WTC11 (cell line): ENCODE results near the gene TRIM46. TPM values are rescaled to one million over a fixed set of nuclear protein-coding genes. Genes with fewer than 3 reads are reported as not detected.
"Not testable (repeated sequence)": the region's sequence is repeated elsewhere in the genome, so short reads cannot be mapped to it uniquely, and the experiment has no call there.

Experiments
- ATAC-seq: fragments of 200-7000 bp; cut with Tn5 transposase; 2 replicates; pipeline ENCODE4 v1.10.0; 2021; ENCODE audit warnings: mild to moderate bottlenecking, moderate library complexity
- CTCF ChIA-PET: fragments of 300-600 bp; sonication (Branson Sonifier 250); formaldehyde crosslinking; loops from one replicate; lab custom pipeline; 2021; ENCODE audit warnings: antibody characterized with exemption; lab: Charles Lee
- POLR2A ChIA-PET: fragments of 350-600 bp; sonication (Branson Sonifier 250); formaldehyde crosslinking; loops from one replicate; lab custom pipeline; 2021; ENCODE audit warnings: antibody characterized with exemption; lab: Charles Lee
- DNase-seq: peaks from one replicate; pipeline ENCODE4 v3.0.0; 2021; ENCODE audit warnings: low spot score
- H3K27ac Mint-ChIP-seq: 2 replicates; pipeline ENCODE4 v1.8.0; 2021; ENCODE audit warnings: mixed read lengths
- H3K27me3 Mint-ChIP-seq: 2 replicates; pipeline ENCODE4 v1.8.0; 2021; ENCODE audit warnings: low read depth, mild to moderate bottlenecking, moderate library complexity, mixed read lengths
- H3K36me3 Mint-ChIP-seq: 2 replicates; pipeline ENCODE4 v1.8.0; 2021; ENCODE audit warnings: mixed read lengths
- H3K4me1 Mint-ChIP-seq: 2 replicates; pipeline ENCODE4 v1.8.0; 2022; ENCODE audit warnings: mixed read lengths
- H3K4me3 Mint-ChIP-seq: 2 replicates; pipeline ENCODE4 v1.8.0; 2021; ENCODE audit warnings: mild to moderate bottlenecking, moderate library complexity, mixed read lengths
- H3K9me3 Mint-ChIP-seq: 2 replicates; pipeline ENCODE4 v1.8.0; 2021; ENCODE audit warnings: mixed read lengths
- ARID4B ChIP-seq: sonication (generic); formaldehyde crosslinking; IDR thresholded peaks from 2 replicates; pipeline ENCODE4 v1.8.0; 2023; ENCODE audit warnings: missing genetic modification reagents, mild to moderate bottlenecking, borderline replicate concordance
- E2F4 ChIP-seq: sonication (generic); formaldehyde crosslinking; IDR thresholded peaks from 2 replicates; pipeline ENCODE4 v1.8.1; 2022; ENCODE audit warnings: low read depth, mild to moderate bottlenecking, moderate library complexity, missing genetic modification reagents, borderline replicate concordance
- ETV6 ChIP-seq: sonication (generic); formaldehyde crosslinking; IDR thresholded peaks from 2 replicates; pipeline ENCODE4 v1.8.1; 2022; ENCODE audit warnings: mild to moderate bottlenecking, missing genetic modification reagents
- GABPB1 ChIP-seq: sonication (generic); formaldehyde crosslinking; IDR thresholded peaks from 2 replicates; pipeline ENCODE4 v1.8.1; 2023; ENCODE audit warnings: mild to moderate bottlenecking, missing genetic modification reagents
- GRHL2 ChIP-seq: fragments of 250-450 bp; sonication (Bioruptor Pico); IDR thresholded peaks from 2 replicates; pipeline ENCODE4 v1.8.0; 2022; ENCODE audit warnings: mild to moderate bottlenecking, moderate library complexity; ENCODE audit not compliant: insufficient replicate concordance, severe bottlenecking
- PRRX2 ChIP-seq: fragments of 250-450 bp; sonication (Bioruptor Pico); IDR thresholded peaks from 2 replicates; pipeline ENCODE4 v1.8.0; 2021; ENCODE audit warnings: mild to moderate bottlenecking
- ZNF671 ChIP-seq: fragments of 250-450 bp; sonication (Bioruptor Pico); IDR thresholded peaks from 2 replicates; pipeline ENCODE4 v1.8.0; 2021; ENCODE audit warnings: mild to moderate bottlenecking
- total RNA-seq: library from RNA; stranded (reverse); gene quantifications from 3 replicates; pipeline ENCODE4 v1.2.3, GENCODE V29; 2021

The TRIM46 gene
- total RNA-seq, 1 experiment from 2014 or later: 22.1 TPM

DNA sequence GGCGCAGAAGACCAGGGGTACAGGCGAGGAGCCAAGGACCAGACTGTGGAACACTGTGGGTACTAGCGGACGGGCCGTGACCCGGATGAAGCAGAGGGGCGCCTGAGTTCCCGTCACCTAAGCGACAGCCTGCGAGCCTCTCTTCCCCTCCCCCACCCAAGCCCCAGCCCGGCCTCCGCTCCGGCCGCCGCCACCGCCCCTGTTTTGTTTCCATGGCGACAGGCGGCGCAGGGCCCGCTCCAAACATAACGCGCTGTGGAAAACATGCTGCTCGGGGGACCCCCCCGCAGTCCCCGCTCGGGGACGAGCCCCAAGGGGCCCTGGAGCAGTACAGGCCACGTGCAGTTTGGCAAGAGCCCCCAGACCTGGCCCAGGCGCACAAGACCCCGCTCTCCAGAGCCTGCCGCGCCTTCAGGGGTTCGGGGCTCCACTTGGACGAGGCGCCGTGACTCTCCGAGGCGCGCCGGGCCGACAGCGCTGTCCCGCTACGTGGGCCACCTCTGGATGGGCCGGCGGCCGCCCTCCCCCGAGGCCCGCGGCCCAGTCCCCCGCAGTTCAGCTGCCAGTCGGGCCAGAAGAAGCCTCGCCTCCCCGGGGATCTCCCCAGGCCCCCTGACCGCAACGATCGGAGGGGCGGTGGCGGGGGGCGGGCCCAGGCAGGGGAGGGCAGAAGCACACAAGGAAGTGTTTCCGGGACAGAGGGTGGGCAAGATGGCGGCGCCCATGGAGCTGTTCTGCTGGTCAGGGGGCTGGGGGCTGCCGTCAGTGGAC lies 35.1 kb downstream of the TRIM46 start, which contains the start of gene MTX1 (continued):
- TF ChIP-seq E2F4 (CRISPR knock-in tag): no peak

DNA sequence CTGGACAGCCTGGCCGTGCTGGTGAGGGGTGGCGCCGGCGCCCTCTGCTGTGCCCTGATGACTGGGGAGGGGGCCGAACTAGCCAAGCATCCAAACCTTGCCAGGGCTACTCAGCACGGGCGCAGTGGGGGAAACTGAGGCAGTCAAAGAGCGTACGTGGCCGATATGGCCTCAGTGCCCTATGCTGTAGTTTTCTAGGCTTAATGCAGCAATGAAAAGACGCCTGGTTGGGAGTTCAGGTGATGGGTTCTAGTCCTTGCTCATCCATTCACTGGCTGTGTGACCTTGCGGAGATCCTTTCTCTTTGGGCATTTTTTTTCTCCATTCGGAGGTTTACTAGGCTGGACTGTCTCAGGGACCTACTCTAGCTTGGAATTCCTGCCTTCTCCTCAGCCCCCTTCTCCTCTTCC lies 35.7 kb downstream of the TRIM46 start:
- no peaks in the 10 kb centered on the region for H3K9me3 Mint-ChIP-seq
- H3K4me3 Mint-ChIP-seq: peak overlapping the region; percentile 88
- H3K27ac Mint-ChIP-seq: peak overlapping the region; percentile 52
- DNase-seq: no peak
- CTCF ChIA-PET: interaction anchor here (0.6 to 4.8 kb wide), 11 partner anchors 15 to 124 kb away, joined by 3 to 51 read pairs (median 5); partner anchors contain the start of genes CLK2, KRTCAP2 and TRIM46
- POLR2A ChIA-PET: interaction anchor here (0.5 to 3.7 kb wide), 5 partner anchors 13 to 36 kb away, joined by 3 to 35 read pairs (median 3); partner anchors contain the start of gene KRTCAP2
- peaks cover 19% of the 10 kb centered on the region for H3K4me1 Mint-ChIP-seq
- peaks cover 7% of the 10 kb centered on the region; the same call in 1 of the 2 replicates for H3K27me3 Mint-ChIP-seq
- H3K36me3 Mint-ChIP-seq: peaks cover 7% of the 10 kb centered on the region
- ATAC-seq: no peak
- TF ChIP-seq GABPB1 (CRISPR knock-in tag) (0 out of 2 replicates have a peak, but pooled peaks have one; percentile 5), ARID4B (CRISPR knock-in tag) (peak; percentile 8; the same call in 1 of the 2 replicates), PRRX2 (CRISPR knock-in tag) (no peak), ZNF671 (CRISPR knock-in tag) (peak; percentile 26; the same call in 1 of the 2 replicates), ETV6 (CRISPR knock-in tag) (0 out of 2 replicates have a peak, but pooled peaks have one; percentile 21)
- TF ChIP-seq, all 79 proteins: peak for 4

- peaks cover 19% of the 10 kb centered on the region for H3K4me1 Mint-ChIP-seq
- H3K36me3 Mint-ChIP-seq: peaks cover 9% of the 10 kb centered on the region
- H3K4me3 Mint-ChIP-seq: peak overlapping the region; percentile 88
- no peak for TF ChIP-seq GRHL2
- H3K27ac Mint-ChIP-seq: no peak overlapping the region
- ATAC-seq: no peak
- H3K9me3 Mint-ChIP-seq: no peaks in the 10 kb centered on the region
- DNase-seq: no peak
- POLR2A ChIA-PET: no interaction called here
- CTCF ChIA-PET: interaction anchor here (0.6 kb wide), 1 partner anchor 157 kb away, joined by 7 read pairs; no protein-coding TSS in a partner anchor
- H3K27me3 Mint-ChIP-seq: peaks cover 7% of the 10 kb centered on the region; the same call in 1 of the 2 replicates
These were observed 36.9 kb downstream of the TRIM46 start for GRCh38 chr1:155210314-155211104.

- H3K4me1 Mint-ChIP-seq: peaks cover 19% of the 10 kb centered on the region
- H3K27me3 Mint-ChIP-seq, CTCF ChIA-PET, DNase-seq, H3K9me3 Mint-ChIP-seq, ATAC-seq, H3K27ac Mint-ChIP-seq, H3K36me3 Mint-ChIP-seq, H3K4me3 Mint-ChIP-seq, POLR2A ChIA-PET: not testable (repeated sequence)
These were observed 37.9 kb downstream of the TRIM46 start for GRCh38 chr1:155211381-155212050.

DNA sequence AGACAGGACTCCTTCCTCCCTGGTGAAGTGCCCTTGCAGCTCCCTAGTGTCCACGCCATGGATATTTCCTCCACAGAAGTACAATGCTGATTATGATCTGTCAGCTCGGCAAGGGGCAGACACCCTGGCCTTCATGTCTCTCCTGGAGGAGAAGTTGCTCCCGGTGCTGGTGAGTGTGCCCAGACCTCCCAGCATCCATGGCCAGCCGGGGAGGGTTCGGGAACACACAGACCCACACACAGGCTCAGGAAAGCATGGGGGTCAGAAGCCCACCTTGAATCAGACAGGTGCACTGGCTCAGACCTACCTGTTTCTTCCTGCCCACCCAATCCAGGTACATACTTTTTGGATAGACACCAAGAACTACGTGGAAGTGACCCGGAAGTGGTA lies 38.4 kb downstream of the TRIM46 start:
- H3K4me1 Mint-ChIP-seq: peaks cover 15% of the 10 kb centered on the region
- H3K27ac Mint-ChIP-seq, CTCF ChIA-PET, H3K9me3 Mint-ChIP-seq, POLR2A ChIA-PET, H3K27me3 Mint-ChIP-seq, H3K36me3 Mint-ChIP-seq, ATAC-seq, DNase-seq, H3K4me3 Mint-ChIP-seq: not testable (repeated sequence)

- CTCF ChIA-PET, POLR2A ChIA-PET, H3K4me3 Mint-ChIP-seq, H3K9me3 Mint-ChIP-seq, DNase-seq, H3K36me3 Mint-ChIP-seq, ATAC-seq, H3K27ac Mint-ChIP-seq, H3K27me3 Mint-ChIP-seq: not testable (repeated sequence)
- H3K4me1 Mint-ChIP-seq: peaks cover 10% of the 10 kb centered on the region
These were observed 41.1 kb downstream of the TRIM46 start for GRCh38 chr1:155214702-155215101.
